HG02678 (cell line): ENCODE data around the gene CLNK.

Experiments used
- ATAC-seq: cut with Tn5 transposase; IDR thresholded peaks from one replicate; pipeline ENCODE4 v1.9.1; 2021; ENCODE audit warnings: mild to moderate bottlenecking, moderate library complexity; ENCODE audit not compliant: unreplicated experiment

CLNK gene

DNA sequence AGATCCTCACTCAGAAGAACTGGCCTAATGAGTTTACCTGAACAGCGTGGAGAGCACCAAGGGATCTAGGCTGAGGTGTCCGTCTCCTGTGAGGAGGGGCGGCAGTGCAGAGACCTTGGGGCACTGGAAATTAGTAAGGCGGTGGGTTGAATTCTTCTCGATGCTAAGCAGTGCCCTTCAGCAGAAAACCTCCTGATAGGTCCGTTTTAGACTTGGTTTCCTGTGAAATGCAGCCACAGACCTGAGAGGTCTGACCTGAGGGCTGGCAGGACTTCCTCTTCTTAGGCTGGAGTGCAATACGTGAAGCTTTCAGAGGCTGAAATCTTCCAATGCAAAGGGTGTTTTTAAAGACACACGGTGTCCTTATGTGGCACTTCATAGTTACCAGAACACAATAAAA, at the start of gene CLNK:
Gene CLNK, minus strand, starts transcription at position 138 of the 400 bp plus-strand sequence. CDS start 16,899 bp downstream, outside the sequence.
- ATAC-seq = peak; percentile 84

GRCh38 chr4:10733481-10734062, 49.0 kb upstream of the CLNK start:
- no peak for ATAC-seq

DNA sequence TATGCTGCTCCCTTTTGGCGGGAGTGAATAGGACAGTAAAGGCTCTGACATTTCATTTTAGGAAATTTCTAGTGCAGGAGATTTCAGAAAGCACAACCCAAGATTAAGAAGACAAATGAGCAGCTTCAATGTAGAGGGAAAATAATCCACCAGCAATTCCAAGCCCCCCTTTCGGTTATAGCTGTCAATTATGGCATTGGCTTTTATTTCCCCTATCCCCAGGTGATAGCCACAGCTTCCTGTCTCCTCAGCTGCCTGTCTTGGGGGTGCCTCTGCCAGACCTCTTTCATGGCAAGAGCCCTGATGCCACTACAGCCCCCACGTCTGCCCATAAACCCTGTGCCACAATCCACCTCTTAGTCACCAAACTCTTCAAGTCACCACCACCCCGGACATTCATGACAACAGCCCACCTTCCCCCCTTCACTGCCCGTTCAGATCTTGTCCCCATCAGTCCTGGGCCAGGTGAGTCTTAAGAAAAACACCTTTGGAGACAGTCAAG, 48.4 kb upstream of the CLNK start:
- no peak for ATAC-seq

GRCh38 chr4:10732235-10732913, 47.8 kb upstream of the CLNK start:
- peak; percentile 28 for ATAC-seq

DNA sequence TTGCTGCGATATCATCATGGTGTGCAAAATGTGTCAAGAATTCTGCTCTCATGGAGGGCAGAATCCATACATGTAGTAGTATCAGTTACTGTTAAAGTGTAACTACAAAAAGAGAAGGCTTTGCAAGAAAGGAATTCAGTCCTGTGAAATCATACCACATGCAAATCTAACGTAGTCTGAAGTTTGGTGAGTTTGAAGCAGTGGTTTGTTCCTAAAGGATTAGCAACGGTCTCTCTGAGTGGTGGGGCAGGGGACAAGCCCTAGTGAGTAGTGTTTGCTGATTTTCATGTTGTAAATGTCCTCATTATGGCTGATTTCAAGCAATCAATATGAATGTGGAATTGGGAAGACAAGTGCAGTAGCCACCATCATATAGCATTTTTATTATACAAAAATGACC, 47.1 kb upstream of the CLNK start:
- ATAC-seq = no peak

- ATAC-seq = no peak
Measured at GRCh38 chr4:10731162-10731561, 46.6 kb upstream of the CLNK start.

GRCh38 chr4:10730590-10730989, 46.0 kb upstream of the CLNK start:
- peak; percentile 50 for ATAC-seq

- peak; percentile 31 for ATAC-seq
Measured at GRCh38 chr4:10730019-10730418, 45.5 kb upstream of the CLNK start.

DNA sequence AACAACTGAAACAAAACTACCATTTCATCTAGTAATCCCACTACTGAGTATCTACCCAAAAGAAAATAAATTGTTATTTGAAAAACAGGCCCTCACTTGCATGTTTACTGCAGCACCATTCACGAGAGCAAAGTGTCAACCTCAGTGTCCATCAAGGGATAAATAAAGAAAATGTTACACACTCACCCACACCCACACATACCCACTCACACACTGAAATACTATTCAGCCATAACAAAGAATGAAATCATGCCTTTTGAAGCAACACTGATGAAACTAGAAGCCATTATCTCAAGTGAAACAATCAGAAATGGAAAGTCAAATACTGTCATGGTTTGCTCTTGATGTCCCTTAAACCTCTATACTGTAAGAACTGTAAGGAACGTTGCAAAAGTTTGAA, 44.8 kb upstream of the CLNK start:
- no peak for ATAC-seq

DNA sequence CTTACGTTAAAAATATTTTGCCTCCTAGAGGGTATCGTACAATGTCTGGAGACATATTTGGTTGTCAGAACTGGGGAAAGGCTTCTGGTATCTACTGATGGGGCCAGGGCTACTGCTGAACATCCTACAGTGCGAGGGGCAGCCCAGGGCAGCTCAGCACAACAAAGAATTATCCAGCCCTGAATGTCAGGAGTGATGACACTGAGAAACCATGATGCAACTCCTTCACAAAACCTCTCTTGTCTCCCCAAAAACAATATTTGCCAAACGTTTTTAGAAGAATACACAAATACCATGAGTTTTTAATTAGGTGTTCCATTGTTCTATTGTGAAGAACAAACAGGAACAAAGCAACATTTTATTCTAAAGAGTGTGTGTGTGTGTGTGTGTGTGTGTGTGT, 43.4 kb upstream of the CLNK start:
- no peak for ATAC-seq

- peak; percentile 28 for ATAC-seq
Measured at GRCh38 chr4:10727140-10727880, 42.7 kb upstream of the CLNK start.

- peak; percentile 91 for ATAC-seq
Measured at GRCh38 chr4:10722957-10723356, 38.4 kb upstream of the CLNK start.

DNA sequence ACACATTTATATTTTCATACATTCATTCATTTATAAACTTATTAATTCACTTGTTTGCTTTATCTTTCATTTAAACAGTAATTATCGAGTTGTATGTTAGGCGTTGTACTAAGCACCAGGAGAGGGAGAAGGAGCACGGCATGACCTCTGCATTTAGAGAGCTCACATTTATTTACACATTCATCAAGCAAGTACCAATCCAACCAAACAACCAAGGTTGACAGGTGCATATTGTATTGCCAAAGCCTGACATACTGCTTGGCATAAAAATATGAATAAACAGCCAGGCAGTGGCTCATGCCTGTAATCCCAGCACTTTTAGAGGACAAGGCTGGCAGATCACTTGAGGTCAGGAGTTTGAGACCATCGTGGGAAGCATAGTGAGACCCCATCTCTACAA, 37.0 kb upstream of the CLNK start:
- no peak for ATAC-seq

DNA sequence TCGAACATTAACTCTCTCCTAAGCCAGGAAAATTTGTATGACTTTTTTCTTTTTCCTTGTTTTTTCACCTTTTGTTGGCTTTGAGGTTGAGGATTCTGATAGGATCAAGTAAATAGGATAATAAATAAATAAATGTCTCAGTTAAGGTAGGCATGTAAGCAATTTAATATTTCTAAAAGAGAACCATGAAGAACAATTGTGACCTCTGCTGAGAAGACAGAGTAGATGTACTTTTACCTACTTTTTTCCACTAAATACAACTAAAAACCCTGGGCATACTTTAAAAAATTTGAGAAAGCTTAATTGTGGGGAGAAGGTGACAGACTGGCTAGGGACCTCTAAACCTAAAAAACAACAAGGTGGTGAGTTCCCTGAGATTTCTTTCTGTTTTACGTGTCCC, 31.6 kb upstream of the CLNK start:
- no peak for ATAC-seq

DNA sequence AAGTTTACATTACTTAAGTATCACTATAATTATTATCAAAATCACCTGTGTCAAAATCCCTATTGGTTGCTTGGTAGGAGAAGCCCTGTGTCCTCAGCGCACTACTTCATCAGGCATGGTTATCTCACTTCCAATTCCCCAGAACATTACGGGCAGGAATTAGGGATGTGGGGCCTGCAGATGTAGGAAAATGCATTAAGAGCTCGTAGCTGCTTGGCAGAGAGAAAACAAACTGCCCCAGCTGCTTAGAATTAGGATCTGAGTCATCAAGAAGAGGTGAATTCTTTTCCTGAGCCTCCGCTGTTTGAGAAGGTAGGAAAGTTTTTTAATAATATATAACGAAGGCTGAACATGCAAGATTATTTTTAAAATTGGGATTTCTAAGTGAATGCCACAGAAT, 31.1 kb upstream of the CLNK start:
- ATAC-seq = no peak

GRCh38 chr4:10715135-10715534, 30.6 kb upstream of the CLNK start:
- ATAC-seq = no peak

GRCh38 chr4:10713591-10713990, 29.0 kb upstream of the CLNK start:
- ATAC-seq = no peak

DNA sequence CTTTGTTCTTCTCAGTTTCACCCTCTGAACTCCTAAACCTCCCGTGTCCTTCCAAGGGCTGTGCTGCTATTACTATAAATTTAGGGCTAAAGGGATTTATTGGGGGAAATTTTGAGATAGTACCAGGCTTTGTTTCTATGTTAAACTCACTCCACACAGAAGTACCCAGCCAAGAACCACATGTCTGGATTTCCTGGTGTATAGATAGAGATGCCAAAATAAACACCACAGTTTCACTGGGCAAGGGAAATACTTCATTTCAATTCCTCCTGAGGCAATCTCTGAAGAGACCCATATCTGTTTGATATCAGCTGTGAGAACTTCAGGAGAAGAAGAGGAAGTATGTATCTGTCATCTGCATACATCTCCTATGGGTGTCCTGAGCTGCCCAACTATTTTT, 21.7 kb upstream of the CLNK start:
- no peak for ATAC-seq

- ATAC-seq = no peak
Measured at GRCh38 chr4:10704430-10704810, 19.9 kb upstream of the CLNK start.

GRCh38 chr4:10703766-10704429, 19.3 kb upstream of the CLNK start:
- no peak for ATAC-seq

DNA sequence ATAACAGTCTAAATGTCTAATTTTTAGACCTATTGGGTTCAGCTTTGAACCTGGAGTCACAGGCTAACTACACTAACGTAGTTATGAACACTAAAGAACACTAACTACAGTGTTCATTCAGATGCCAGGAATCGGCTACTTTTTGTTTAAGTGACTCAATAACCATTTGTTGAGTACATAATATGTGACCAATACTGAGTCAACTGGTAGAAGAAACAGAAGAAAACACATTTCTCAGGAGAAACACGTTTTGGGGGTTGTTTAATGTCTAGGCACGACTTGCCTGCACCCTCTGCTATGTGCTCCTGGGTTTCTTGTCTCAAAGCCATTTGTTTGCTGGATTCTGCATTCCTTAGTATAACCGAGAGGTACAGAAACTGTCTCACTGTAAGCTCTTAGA, 18.6 kb upstream of the CLNK start:
- ATAC-seq = no peak
